HT-29 (cell line): ENCODE results near the gene PARP11. TPM values are rescaled to one million over a fixed set of nuclear protein-coding genes. Genes with fewer than 3 reads are reported as not detected.

ENCODE experiments used
- DNase-seq: peaks from one replicate; pipeline ENCODE4 v3.0.0-alpha.2; 2015; ENCODE audit warnings: low spot score
- total RNA-seq: library from RNA; depleted of rRNA; stranded (reverse); fragments of >200 nt; shearing (Covaris generic); gene quantifications from 2 replicates; pipeline ENCODE4 v1.2.3, GENCODE V29; 2014; rRNA removed

Gene PARP11
- total RNA-seq, 1 experiment from 2014 or later, result 1.3 TPM

DNA sequence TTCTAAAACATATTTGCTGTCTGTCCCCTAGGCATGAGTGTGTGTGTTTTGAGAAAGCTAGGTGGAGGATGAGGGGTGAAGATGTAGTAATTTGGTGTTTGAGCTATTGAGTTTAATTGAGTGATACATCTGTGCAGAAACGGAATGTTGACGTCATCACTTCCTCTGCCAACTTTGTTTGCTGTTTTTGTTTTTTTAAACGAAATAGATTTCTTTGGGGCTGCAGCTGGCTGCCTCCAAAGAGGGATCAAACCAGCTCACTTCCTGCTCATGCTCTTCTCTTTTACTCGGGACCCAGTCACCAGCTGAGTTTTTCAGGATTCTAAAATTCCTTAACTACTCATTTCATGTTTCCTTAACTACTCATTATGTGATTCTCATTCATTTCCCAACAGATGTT is 100.8 kb downstream of the PARP11 start:
- no peak for DNase-seq

DNA sequence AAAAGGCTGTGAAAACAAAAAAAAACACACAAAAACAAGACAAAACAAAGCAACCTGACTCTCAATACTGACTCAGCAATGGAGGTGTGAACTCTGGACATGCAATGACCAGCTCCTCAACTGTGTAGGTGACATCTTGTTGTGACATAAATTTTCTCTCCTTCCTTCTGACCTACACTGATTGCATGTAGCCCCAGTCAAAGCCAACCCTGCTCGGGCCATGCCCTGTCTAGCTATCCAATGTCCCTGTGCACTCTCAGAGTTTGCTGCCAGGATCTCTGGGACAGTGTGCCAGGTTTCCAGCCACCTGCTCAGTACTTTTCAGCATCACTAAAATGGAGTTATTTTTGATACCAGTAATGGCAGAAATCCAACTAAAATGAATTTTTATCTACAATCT is 101.3 kb downstream of the PARP11 start:
- no peak for DNase-seq

DNA sequence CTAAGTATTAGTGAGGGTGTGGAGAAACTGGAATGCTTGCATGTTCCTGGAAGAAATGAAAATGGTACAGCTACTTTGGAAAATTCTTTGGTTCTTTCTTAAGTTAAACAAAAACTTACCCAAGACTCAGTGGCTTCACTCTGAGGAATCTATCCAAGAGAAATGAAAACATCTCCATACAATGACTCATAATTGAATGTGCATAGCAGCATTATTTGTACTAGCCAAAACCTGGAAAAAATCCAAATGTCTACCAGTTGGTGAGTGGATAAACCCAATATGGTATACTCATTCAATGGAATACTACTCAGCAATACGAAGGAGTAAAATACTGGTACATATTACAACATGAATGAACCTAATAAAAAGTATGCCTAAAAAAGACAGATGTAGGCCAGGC is 102.3 kb downstream of the PARP11 start:
- no peak for DNase-seq

DNA sequence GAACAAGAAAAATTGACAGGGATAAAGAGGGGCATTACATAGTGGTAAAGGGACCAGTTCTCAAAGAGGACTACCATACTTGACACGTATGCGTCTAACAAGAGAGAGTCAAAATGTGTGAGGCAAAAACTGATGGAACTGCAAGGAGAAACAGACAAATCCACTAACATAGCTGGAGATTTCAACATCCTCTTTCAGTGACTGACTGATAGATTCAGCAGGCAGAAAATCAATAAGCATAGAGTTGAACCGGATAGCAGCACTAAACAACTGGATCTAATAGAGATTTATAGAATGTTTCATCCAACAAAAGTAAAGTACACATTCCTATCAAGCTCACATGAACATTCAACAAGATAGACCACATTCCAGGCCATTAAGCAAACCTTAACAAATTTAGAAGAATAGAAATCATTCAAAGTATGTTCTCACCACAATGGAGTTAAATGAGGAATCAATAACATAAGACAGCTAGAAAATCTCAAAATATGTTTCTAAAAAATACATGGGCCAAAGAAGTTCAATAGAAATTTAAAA is 104.2 kb downstream of the PARP11 start:
- DNase-seq, result no peak

DNA sequence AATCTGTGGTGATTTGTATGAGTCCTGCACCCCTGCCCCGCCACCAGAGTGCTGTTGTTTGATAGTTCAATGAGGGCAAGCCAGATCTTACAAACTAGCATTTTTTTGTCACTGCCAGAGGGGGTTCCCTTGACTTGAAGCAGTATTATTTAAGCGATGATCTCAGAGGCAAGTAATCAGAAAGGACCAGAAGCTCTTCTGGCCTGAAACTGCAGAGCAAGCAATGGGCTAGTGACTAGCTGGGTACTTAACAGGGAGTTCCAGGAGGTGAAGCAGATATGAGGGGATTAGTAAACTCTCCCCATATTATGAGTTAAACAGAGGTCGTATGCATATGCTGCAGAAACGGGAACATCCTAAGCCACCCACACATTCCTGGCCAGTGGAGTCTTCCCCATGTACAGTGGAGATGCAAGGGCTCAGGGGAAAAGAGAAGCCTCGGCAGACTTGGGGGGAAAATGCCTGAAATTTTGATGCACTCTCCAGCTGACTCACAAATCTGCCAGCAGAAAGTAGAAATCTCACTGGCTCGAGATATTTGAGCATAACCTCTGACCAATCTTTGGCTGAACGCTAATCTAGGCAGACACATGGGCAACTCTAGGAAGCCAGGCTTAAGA is 112.0 kb downstream of the PARP11 start:
- no peak for DNase-seq

DNA sequence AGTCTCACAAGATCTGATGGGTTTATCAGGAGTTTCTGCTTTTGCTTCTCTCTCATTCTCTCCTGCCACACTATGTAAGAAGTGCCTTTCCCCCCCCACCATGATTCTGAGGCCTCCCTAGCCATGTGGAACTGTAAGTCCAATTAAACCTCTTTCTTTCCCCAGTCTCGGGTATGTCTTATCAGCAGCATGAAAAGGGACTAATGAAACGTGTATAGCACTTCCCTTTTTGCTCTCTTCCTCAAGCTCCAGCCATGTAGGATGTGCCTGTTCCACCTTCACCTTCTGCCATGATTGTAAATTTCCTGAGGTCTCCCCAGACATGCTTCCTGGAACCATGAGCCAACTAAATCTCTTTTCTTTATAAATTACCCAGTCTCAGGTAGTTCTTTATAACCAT is 113.3 kb downstream of the PARP11 start:
- no peak for DNase-seq

Other genes with a start within 250 kb of the PARP11 start
- gene CRACR2A, start 120.3 kb downstream of the PARP11 start, total RNA-seq, result 31.3 and 31.4 TPM in 2 replicates